Stimulated activated CD8-positive, alpha-beta memory T cell treated with anti-CD3 and anti-CD28 coated beads, Interleukin-4, amount 100 ng/mL, for 1 hour (primary cell): ENCODE measurements around the gene EGLN2.
A peak's percentile ranks its signal among the peaks of the same experiment; 100 is the strongest.
"Not testable (repeated sequence)": the region's sequence is repeated elsewhere in the genome, so short reads cannot be mapped to it uniquely, and the experiment has no call there.

Experiments
- DNase-seq, 2 donors: peaks; one replicate each; pipeline ENCODE4 v3.0.0-alpha.2; 2020; ENCODE audit warnings: low read depth in 2 of 2, low spot score in 1 of 2

Gene EGLN2

GRCh38 chr19:40776364-40776763, 22.6 kb upstream of the EGLN2 start:
- no peak for DNase-seq

- DNase-seq = peak; percentile 80 to 81
Measured at GRCh38 chr19:40776932-40777644, 21.9 kb upstream of the EGLN2 start.

- DNase-seq = no peak
Measured at GRCh38 chr19:40777645-40777936, 21.4 kb upstream of the EGLN2 start.

GRCh38 chr19:40777937-40778705, 20.9 kb upstream of the EGLN2 start, which contains the start of gene RAB4B:
Gene RAB4B, plus strand, starts transcription at chr19:40778247. Its CDS starts 129 bp downstream, at chr19:40778376.
- peak; percentile 99 to 100 for DNase-seq

- DNase-seq = no peak
Measured at GRCh38 chr19:40778706-40779284, 20.2 kb upstream of the EGLN2 start.

GRCh38 chr19:40780582-40780981, 18.4 kb upstream of the EGLN2 start:
- no peak for DNase-seq

- no peak for DNase-seq
Measured at GRCh38 chr19:40781140-40781539, 17.9 kb upstream of the EGLN2 start.

- no peak for DNase-seq
Measured at GRCh38 chr19:40783711-40784110, 15.3 kb upstream of the EGLN2 start.

GRCh38 chr19:40784146-40784545, 14.8 kb upstream of the EGLN2 start:
- not testable (repeated sequence) for DNase-seq

- no peak for DNase-seq
Measured at GRCh38 chr19:40785526-40785925, 13.5 kb upstream of the EGLN2 start.

GRCh38 chr19:40786060-40787037, 12.6 kb upstream of the EGLN2 start:
- DNase-seq = no peak

GRCh38 chr19:40791349-40791748, 7.6 kb upstream of the EGLN2 start:
- no peak for DNase-seq

- no peak for DNase-seq
Measured at GRCh38 chr19:40791996-40792395, 7.0 kb upstream of the EGLN2 start.

GRCh38 chr19:40797166-40797962, 1.6 kb upstream of the EGLN2 start:
- DNase-seq = no peak

GRCh38 chr19:40797963-40798682, 868 bp upstream of the EGLN2 start:
- peak in 1 of 2 donors; percentile 49 for DNase-seq

- DNase-seq = no peak
Measured at GRCh38 chr19:40799558-40800338, 757 bp downstream of the EGLN2 start.

- DNase-seq = no peak
Measured at GRCh38 chr19:40800339-40800996, 1.5 kb downstream of the EGLN2 start.

GRCh38 chr19:40800997-40801377, 2.0 kb downstream of the EGLN2 start:
- no peak for DNase-seq
